Femur (tissue), 1 donor: ENCODE results near the gene KRTAP10-9.
"Not testable (repeated sequence)": the region's sequence is repeated elsewhere in the genome, so short reads cannot be mapped to it uniquely, and the experiment has no call there.

Experiments used
- DNase-seq: peaks from one replicate; pipeline ENCODE4 v3.0.0-alpha.2; 2017

Gene KRTAP10-9

GRCh38 chr21:44644878-44645277 is 18.0 kb downstream of the KRTAP10-9 start:
- no peak for DNase-seq

GRCh38 chr21:44646366-44647221 is 19.7 kb downstream of the KRTAP10-9 start, which contains the start of gene KRTAP10-11:
TSS of gene KRTAP10-11 (plus strand) at chr21:44646414. CDS start at chr21:44646459, 45 bp downstream.
- not testable (repeated sequence) for DNase-seq

GRCh38 chr21:44647222-44647552 is 20.3 kb downstream of the KRTAP10-9 start:
- no peak for DNase-seq

GRCh38 chr21:44648557-44649311 is 21.8 kb downstream of the KRTAP10-9 start:
- DNase-seq = no peak

GRCh38 chr21:44649521-44650100 is 22.7 kb downstream of the KRTAP10-9 start:
- no peak for DNase-seq

GRCh38 chr21:44650265-44650972 is 23.5 kb downstream of the KRTAP10-9 start:
- no peak for DNase-seq

- DNase-seq = no peak
These were observed 24.2 kb downstream of the KRTAP10-9 start for GRCh38 chr21:44650973-44651675.

- no peak for DNase-seq
These were observed 26.2 kb downstream of the KRTAP10-9 start for GRCh38 chr21:44653123-44653522.

- DNase-seq = no peak
These were observed 27.0 kb downstream of the KRTAP10-9 start for GRCh38 chr21:44653656-44654575.

- no peak for DNase-seq
These were observed 27.8 kb downstream of the KRTAP10-9 start, which contains the start of gene KRTAP12-4 for GRCh38 chr21:44654576-44655175. TSS of gene KRTAP12-4 (minus strand) at chr21:44654659. CDS start at chr21:44654614, 45 bp downstream.

GRCh38 chr21:44656868-44657267 is 30.0 kb downstream of the KRTAP10-9 start:
- DNase-seq = no peak

- DNase-seq = no peak
These were observed 31.0 kb downstream of the KRTAP10-9 start, which contains the start of gene KRTAP12-3 for GRCh38 chr21:44657635-44658540. TSS of gene KRTAP12-3 (plus strand) at chr21:44657932. CDS start at chr21:44657980, 48 bp downstream.

- no peak for DNase-seq
These were observed 31.6 kb downstream of the KRTAP10-9 start for GRCh38 chr21:44658541-44658910.

- DNase-seq = no peak
These were observed 32.2 kb downstream of the KRTAP10-9 start for GRCh38 chr21:44658913-44659595.

GRCh38 chr21:44661567-44661966 is 34.7 kb downstream of the KRTAP10-9 start:
- not testable (repeated sequence) for DNase-seq

GRCh38 chr21:44664691-44665090 is 37.8 kb downstream of the KRTAP10-9 start:
- no peak for DNase-seq

- no peak for DNase-seq
These were observed 39.8 kb downstream of the KRTAP10-9 start, which contains the start of gene KRTAP12-2 for GRCh38 chr21:44666401-44667320. TSS of gene KRTAP12-2 (minus strand) at chr21:44666927. CDS start at chr21:44666886, 41 bp downstream.
